ENCODE results near the gene TRAK2.
A peak's percentile ranks its signal among the peaks of the same experiment; 100 is the strongest.

The TRAK2 gene

DNA sequence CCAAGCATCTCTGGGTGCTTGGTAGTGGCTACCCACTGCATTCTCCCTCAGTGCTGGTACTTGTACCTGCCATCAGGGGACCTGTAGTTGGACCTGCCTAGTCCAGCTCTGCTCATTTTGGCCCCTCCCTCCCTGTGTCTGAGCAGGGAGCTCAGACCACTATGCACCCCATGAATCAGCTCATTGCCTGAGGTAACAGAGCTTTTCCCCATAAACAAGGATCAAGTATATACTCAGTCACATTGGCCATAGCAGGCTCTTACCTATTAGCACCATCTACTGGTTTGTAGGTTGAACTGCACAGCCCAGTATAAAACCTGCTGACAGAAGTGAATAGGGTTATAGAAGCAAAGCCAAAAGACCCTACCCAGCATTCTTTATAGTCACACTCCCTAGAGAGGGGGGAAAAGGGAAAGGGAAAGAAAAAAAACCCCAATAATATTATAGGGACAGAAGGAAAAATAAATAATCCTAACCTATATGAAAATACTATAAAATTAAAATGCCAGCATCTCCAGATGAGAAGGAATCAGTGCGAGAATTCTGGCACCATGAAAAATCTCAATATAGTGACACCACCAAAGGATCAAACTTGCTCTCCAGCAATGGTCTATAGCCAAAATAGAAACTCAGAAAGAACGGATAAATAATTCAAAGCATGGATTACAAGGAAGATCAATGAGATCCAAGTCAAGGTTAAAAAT, 87.2 kb downstream of the TRAK2 start:
- whole genome bisulfite sequencing, 2 experiments: 90 to 93% methylated on average over 2 of the region's 2 CpGs
- H3K27ac ChIP-seq (ENCODE audit: insufficient read depth, low read depth, low read length, poor library complexity, severe bottlenecking): no peak overlapping the region
- H3K4me1 ChIP-seq (ENCODE audit: control insufficient read depth, insufficient read depth, low read length): no peaks in the 10 kb centered on the region

DNA sequence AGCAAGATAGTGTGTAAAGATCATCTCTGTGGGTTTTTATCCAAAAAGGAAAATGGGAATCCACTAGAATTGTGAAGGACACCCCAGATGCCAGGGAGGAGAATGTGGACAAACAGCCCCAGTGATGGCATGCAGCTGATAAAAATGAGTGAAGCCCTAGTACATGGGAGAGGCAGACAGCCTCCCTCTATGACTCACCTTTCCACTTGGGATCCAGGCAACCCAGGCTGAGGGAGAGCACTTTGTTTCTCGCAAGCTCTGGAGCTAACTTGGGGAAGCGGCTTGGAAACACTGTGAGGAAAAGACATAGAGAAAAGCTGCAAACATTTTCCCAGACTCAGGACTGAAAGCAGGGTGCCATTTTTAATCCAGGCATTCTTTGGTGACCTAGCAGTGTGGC, 88.9 kb downstream of the TRAK2 start:
- Histone ChIP-seq H3K36me3 (ENCODE audit: control insufficient read depth, insufficient read depth, low read length) (peaks cover 3% of the 10 kb centered on the region), H3K4me1 (ENCODE audit: control insufficient read depth, insufficient read depth, low read length) (no peaks in the 10 kb centered on the region), H3K27ac (ENCODE audit: insufficient read depth, low read depth, low read length, poor library complexity, severe bottlenecking) (no peak overlapping the region), H3K9me3 (ENCODE audit: control insufficient read depth, low read length) (no peaks in the 10 kb centered on the region), H3K27me3 (ENCODE audit: control insufficient read depth, insufficient read depth, low read length, poor library complexity, severe bottlenecking) (no peaks in the 10 kb centered on the region), H3K4me3 (ENCODE audit: insufficient read depth, low read depth, low read length) (no peak overlapping the region)
- 98% methylated on average over 2 of the region's 2 CpGs for WGBS, 2 experiments

More for the DNA sequence above, 87.2 kb downstream of the TRAK2 start:
- Histone ChIP-seq H3K36me3 (ENCODE audit: control insufficient read depth, insufficient read depth, low read length) (peaks cover 1% of the 10 kb centered on the region), H3K4me3 (ENCODE audit: insufficient read depth, low read depth, low read length) (no peak overlapping the region), H3K27me3 (ENCODE audit: control insufficient read depth, insufficient read depth, low read length, poor library complexity, severe bottlenecking) (no peaks in the 10 kb centered on the region), H3K9me3 (ENCODE audit: control insufficient read depth, low read length) (no peaks in the 10 kb centered on the region)

DNA sequence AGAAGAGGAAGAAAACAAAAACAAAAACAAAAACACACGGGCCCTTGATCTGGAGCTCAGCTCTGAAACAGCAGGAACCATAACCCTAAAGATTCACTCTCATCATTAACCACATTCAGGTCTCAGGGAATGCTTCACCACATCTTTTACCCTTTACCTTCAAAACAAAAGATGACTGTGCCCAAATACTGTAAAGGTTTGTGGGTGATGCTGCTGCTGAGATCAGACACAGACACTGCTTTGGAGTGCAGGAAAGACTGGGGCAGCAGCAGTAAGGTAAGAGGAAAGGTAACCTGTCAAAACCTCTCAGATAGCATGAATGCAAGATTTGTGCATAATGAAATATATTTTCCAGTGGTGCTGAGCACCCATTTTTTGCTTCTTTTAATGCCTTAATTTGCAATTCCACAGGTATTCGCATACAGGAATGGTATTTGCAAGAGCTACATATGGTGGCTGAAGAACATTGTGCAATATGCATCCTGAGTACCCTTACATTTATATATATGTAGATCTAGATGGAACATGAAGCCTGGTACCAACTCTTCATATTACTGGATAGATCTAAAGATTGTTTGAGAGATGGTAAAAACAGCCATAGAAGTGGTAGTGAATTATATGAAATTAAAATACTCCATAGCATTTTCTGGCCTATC, 90.1 kb downstream of the TRAK2 start:
- Histone ChIP-seq H3K4me1 (ENCODE audit: control insufficient read depth, insufficient read depth, low read length) (no peaks in the 10 kb centered on the region), H3K9me3 (ENCODE audit: control insufficient read depth, low read length) (no peaks in the 10 kb centered on the region), H3K36me3 (ENCODE audit: control insufficient read depth, insufficient read depth, low read length) (peaks cover 3% of the 10 kb centered on the region), H3K27ac (ENCODE audit: insufficient read depth, low read depth, low read length, poor library complexity, severe bottlenecking) (no peak overlapping the region), H3K27me3 (ENCODE audit: control insufficient read depth, insufficient read depth, low read length, poor library complexity, severe bottlenecking) (no peaks in the 10 kb centered on the region), H3K4me3 (ENCODE audit: insufficient read depth, low read depth, low read length) (no peak overlapping the region)
- WGBS, 2 experiments: 95 to 100% methylated on average over 2 of the region's 2 CpGs

DNA sequence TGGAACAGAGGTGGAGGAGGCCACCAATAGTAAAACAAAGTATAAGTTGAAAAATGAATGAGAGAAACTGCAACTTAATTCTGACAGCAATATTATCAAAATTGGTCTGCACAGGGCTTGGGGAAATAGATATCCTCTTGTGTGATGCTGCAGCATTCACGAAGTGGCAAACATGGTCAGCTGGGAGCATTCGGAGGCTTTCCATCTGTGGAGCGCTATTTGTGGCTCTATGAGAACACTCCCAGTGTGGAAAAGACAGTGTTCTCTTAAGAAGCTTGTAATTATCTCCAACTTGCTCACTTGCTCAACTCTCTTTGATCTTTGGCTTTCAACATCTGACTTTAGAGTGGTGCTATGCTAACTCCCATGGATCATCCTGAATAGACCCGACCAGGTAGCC, 91.0 kb downstream of the TRAK2 start:
- Histone ChIP-seq H3K36me3 (ENCODE audit: control insufficient read depth, insufficient read depth, low read length) (peaks cover 3% of the 10 kb centered on the region), H3K4me1 (ENCODE audit: control insufficient read depth, insufficient read depth, low read length) (no peaks in the 10 kb centered on the region), H3K4me3 (ENCODE audit: insufficient read depth, low read depth, low read length) (no peak overlapping the region), H3K27ac (ENCODE audit: insufficient read depth, low read depth, low read length, poor library complexity, severe bottlenecking) (no peak overlapping the region), H3K27me3 (ENCODE audit: control insufficient read depth, insufficient read depth, low read length, poor library complexity, severe bottlenecking) (no peaks in the 10 kb centered on the region), H3K9me3 (ENCODE audit: control insufficient read depth, low read length) (no peaks in the 10 kb centered on the region)
- WGBS, 2 experiments: 94% methylated on average over 4 of the region's 4 CpGs

GRCh38 chr2:201358684-201359083, 92.6 kb downstream of the TRAK2 start:
- no peaks in the 10 kb centered on the region for H3K4me1 ChIP-seq (ENCODE audit: control insufficient read depth, insufficient read depth, low read length)
- no peaks in the 10 kb centered on the region for H3K27me3 ChIP-seq (ENCODE audit: control insufficient read depth, insufficient read depth, low read length, poor library complexity, severe bottlenecking)
- no peak overlapping the region for H3K27ac ChIP-seq (ENCODE audit: insufficient read depth, low read depth, low read length, poor library complexity, severe bottlenecking)
- no peak overlapping the region for H3K4me3 ChIP-seq (ENCODE audit: insufficient read depth, low read depth, low read length)
- no peaks in the 10 kb centered on the region for H3K9me3 ChIP-seq (ENCODE audit: control insufficient read depth, low read length)
- 87 to 89% methylated on average over 7 of the region's 7 CpGs for WGBS, 2 experiments
- peaks cover 3% of the 10 kb centered on the region for H3K36me3 ChIP-seq (ENCODE audit: control insufficient read depth, insufficient read depth, low read length)

DNA sequence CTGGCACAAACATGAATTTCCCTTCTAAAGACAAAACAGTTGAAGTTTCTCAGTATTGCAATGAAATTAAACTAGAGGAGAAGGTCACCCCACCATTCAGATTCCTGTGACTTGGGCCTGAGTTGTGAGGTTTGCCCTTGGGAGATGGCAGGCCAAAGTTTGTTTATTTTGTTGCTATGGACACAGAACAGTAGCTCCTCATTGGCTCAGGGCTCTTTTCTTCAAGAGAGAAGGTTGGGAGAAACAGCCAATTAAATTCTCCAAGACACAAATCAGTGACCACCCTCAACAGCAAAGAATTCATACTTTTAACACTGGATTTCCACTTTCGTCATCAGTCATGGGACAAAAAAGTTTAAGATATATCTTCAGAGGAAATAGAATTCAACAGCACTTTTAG, 94.0 kb downstream of the TRAK2 start, which contains the start of gene FLACC1:
FLACC1 (minus strand) TSS at position 125 of the 400 bp plus-strand sequence. CDS start 5,941 bp downstream, outside the sequence.
- no peak within 1 kb of the TSS for H3K4me3 ChIP-seq (ENCODE audit: insufficient read depth, low read depth, low read length)
- peaks cover 3% of the 10 kb centered on the region for H3K36me3 ChIP-seq (ENCODE audit: control insufficient read depth, insufficient read depth, low read length)
- WGBS, 2 experiments: 74 to 93% methylated on average over 1 of the region's 1 CpG
- no peaks in the 10 kb centered on the region for H3K9me3 ChIP-seq (ENCODE audit: control insufficient read depth, low read length)
- H3K27me3 ChIP-seq (ENCODE audit: control insufficient read depth, insufficient read depth, low read length, poor library complexity, severe bottlenecking): no peaks in the 10 kb centered on the region
- H3K4me1 ChIP-seq (ENCODE audit: control insufficient read depth, insufficient read depth, low read length): no peaks in the 10 kb centered on the region
- H3K27ac ChIP-seq (ENCODE audit: insufficient read depth, low read depth, low read length, poor library complexity, severe bottlenecking): peak within 1 kb of the TSS; percentile 85

- Histone ChIP-seq H3K9me3 (ENCODE audit: control insufficient read depth, low read length) (no peaks in the 10 kb centered on the region), H3K36me3 (ENCODE audit: control insufficient read depth, insufficient read depth, low read length) (no peaks in the 10 kb centered on the region), H3K4me1 (ENCODE audit: control insufficient read depth, insufficient read depth, low read length) (no peaks in the 10 kb centered on the region), H3K4me3 (ENCODE audit: insufficient read depth, low read depth, low read length) (no peak overlapping the region), H3K27me3 (ENCODE audit: control insufficient read depth, insufficient read depth, low read length, poor library complexity, severe bottlenecking) (no peaks in the 10 kb centered on the region), H3K27ac (ENCODE audit: insufficient read depth, low read depth, low read length, poor library complexity, severe bottlenecking) (no peak overlapping the region)
- WGBS, 2 experiments: 94 to 100% methylated on average over 1 of the region's 1 CpG
Measured at GRCh38 chr2:201353116-201353515, 98.1 kb downstream of the TRAK2 start.

GRCh38 chr2:201350879-201351278, 100.4 kb downstream of the TRAK2 start:
- Histone ChIP-seq H3K4me1 (ENCODE audit: control insufficient read depth, insufficient read depth, low read length) (no peaks in the 10 kb centered on the region), H3K9me3 (ENCODE audit: control insufficient read depth, low read length) (no peaks in the 10 kb centered on the region), H3K27me3 (ENCODE audit: control insufficient read depth, insufficient read depth, low read length, poor library complexity, severe bottlenecking) (no peaks in the 10 kb centered on the region), H3K4me3 (ENCODE audit: insufficient read depth, low read depth, low read length) (no peak overlapping the region), H3K27ac (ENCODE audit: insufficient read depth, low read depth, low read length, poor library complexity, severe bottlenecking) (no peak overlapping the region), H3K36me3 (ENCODE audit: control insufficient read depth, insufficient read depth, low read length) (no peaks in the 10 kb centered on the region)
- 93 to 97% methylated on average over 4 of the region's 4 CpGs for WGBS, 2 experiments

GRCh38 chr2:201349601-201350000, 101.7 kb downstream of the TRAK2 start:
- Histone ChIP-seq H3K27ac (ENCODE audit: insufficient read depth, low read depth, low read length, poor library complexity, severe bottlenecking) (no peak overlapping the region), H3K4me1 (ENCODE audit: control insufficient read depth, insufficient read depth, low read length) (no peaks in the 10 kb centered on the region), H3K27me3 (ENCODE audit: control insufficient read depth, insufficient read depth, low read length, poor library complexity, severe bottlenecking) (no peaks in the 10 kb centered on the region), H3K9me3 (ENCODE audit: control insufficient read depth, low read length) (no peaks in the 10 kb centered on the region), H3K36me3 (ENCODE audit: control insufficient read depth, insufficient read depth, low read length) (no peaks in the 10 kb centered on the region), H3K4me3 (ENCODE audit: insufficient read depth, low read depth, low read length) (no peak overlapping the region)
- WGBS, 2 experiments: 65 to 73% methylated on average over 3 to 4 of the region's 4 CpGs

DNA sequence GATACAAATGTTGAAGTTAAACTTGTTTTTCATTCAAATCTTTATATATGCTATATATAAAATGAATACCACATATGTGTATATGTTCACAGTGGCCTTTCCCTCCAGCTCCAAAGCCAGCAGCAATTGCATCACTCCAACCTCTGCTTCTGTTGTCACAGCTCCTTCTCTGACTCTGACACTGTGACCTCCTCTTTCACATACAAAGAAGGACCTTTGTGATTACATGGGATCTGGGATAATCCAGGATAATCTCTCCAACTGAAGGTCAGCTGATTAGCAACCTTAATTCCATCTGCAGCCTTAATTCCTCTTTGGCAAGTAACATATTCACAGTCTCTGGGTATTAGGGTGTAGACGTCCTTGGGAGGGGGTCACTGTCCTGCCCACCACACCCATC, 102.5 kb downstream of the TRAK2 start:
- no peaks in the 10 kb centered on the region for H3K36me3 ChIP-seq (ENCODE audit: control insufficient read depth, insufficient read depth, low read length)
- H3K27ac ChIP-seq (ENCODE audit: insufficient read depth, low read depth, low read length, poor library complexity, severe bottlenecking): no peak overlapping the region
- no peaks in the 10 kb centered on the region for H3K4me1 ChIP-seq (ENCODE audit: control insufficient read depth, insufficient read depth, low read length)
- H3K9me3 ChIP-seq (ENCODE audit: control insufficient read depth, low read length): no peaks in the 10 kb centered on the region
- WGBS, 2 experiments: 56 to 60% methylated on average over 1 of the region's 1 CpG
- H3K4me3 ChIP-seq (ENCODE audit: insufficient read depth, low read depth, low read length): no peak overlapping the region
- no peaks in the 10 kb centered on the region for H3K27me3 ChIP-seq (ENCODE audit: control insufficient read depth, insufficient read depth, low read length, poor library complexity, severe bottlenecking)
